ENCODE results near the gene MYO5C.

GRCh38 chr15:52278636-52279367 is 16.8 kb downstream of the MYO5C start:
- no peak for TF ChIP-seq CTCF (conservative IDR thresholded peaks at IDR 0.05; ENCODE audit: low read depth, low read length)
- no peak for TF ChIP-seq MAFK (IDR thresholded peaks at IDR 0.05; ENCODE audit: low read depth, low read length)
- TF ChIP-seq RFX5 (IDR thresholded peaks at IDR 0.05; ENCODE audit: low read depth, low read length) = no peak
